Liver (tissue), 9 donors: Measurements from ENCODE around the gene RPS6KA5. TPM values are rescaled to one million over a fixed set of nuclear protein-coding genes. Genes with fewer than 3 reads are reported as not detected.

Experiments used
- DNase-seq: peaks from one replicate; pipeline ENCODE4 v3.0.0-alpha.2; 2017; ENCODE audit warnings: low spot score
- H3K27ac ChIP-seq, 2 donors: one replicate each; pipeline ENCODE4 v1.7.0; 2013; ENCODE audit warnings: inconsistent platforms in 2 of 2, low read length in 2 of 2, control low read depth in 1 of 2, low read depth in 1 of 2, mild to moderate bottlenecking in 1 of 2
- H3K27me3 ChIP-seq, 4 donors: one replicate each; pipeline versions ENCODE4 v1.6.1 to v1.7.0; 2013; ENCODE audit warnings: low read length in 3 of 4, inconsistent platforms in 1 of 4, mild to moderate bottlenecking in 1 of 4, moderate library complexity in 1 of 4; ENCODE audit not compliant: control insufficient read depth in 4 of 4, insufficient read depth in 4 of 4
- H3K36me3 ChIP-seq, 4 donors: one replicate each; pipeline versions ENCODE4 v1.6.1 to v1.7.0; 2013; ENCODE audit warnings: low read length in 3 of 4, mild to moderate bottlenecking in 3 of 4, low read depth in 1 of 4, moderate library complexity in 1 of 4; ENCODE audit not compliant: control insufficient read depth in 4 of 4, insufficient read depth in 3 of 4
- H3K4me1 ChIP-seq, 4 donors: one replicate each; pipeline versions ENCODE4 v1.6.1 to v1.7.0; 2013; ENCODE audit warnings: low read length in 3 of 4, mild to moderate bottlenecking in 3 of 4, moderate library complexity in 1 of 4; ENCODE audit not compliant: control insufficient read depth in 4 of 4, insufficient read depth in 4 of 4
- H3K4me3 ChIP-seq, 3 donors: one replicate each; pipeline versions ENCODE4 v1.6.1 to v1.7.0; 2013; ENCODE audit warnings: low read length in 3 of 3, control low read depth in 1 of 3, low read depth in 1 of 3, mild to moderate bottlenecking in 1 of 3
- H3K9ac ChIP-seq, 2 donors: one replicate each; pipeline ENCODE4 v1.7.0; 2013; ENCODE audit warnings: low read length in 2 of 2, mild to moderate bottlenecking in 2 of 2, moderate library complexity in 2 of 2, control low read depth in 1 of 2, low read depth in 1 of 2
- H3K9me3 ChIP-seq, 4 donors: one replicate each; pipeline versions ENCODE4 v1.6.1 to v1.7.0; 2013; ENCODE audit warnings: low read length in 3 of 4; ENCODE audit not compliant: control insufficient read depth in 4 of 4
- EGR1 ChIP-seq, 2 donors: IDR thresholded peaks; 2 replicates each; pipeline ENCODE4 v1.6.1; 2016 to 2018; ENCODE audit warnings: antibody characterized with exemption in 2 of 2, low read depth in 2 of 2
- FOXA1 ChIP-seq: IDR thresholded peaks from 2 replicates; pipeline ENCODE4 v1.6.1; 2016; ENCODE audit warnings: antibody characterized with exemption
- FOXA2 ChIP-seq: IDR thresholded peaks from 2 replicates; pipeline ENCODE4 v1.6.1; 2016; ENCODE audit warnings: antibody characterized with exemption
- GABPA ChIP-seq, 2 donors: IDR thresholded peaks in 1 of 2; conservative IDR thresholded peaks in 1 of 2; 2 replicates each; pipeline ENCODE4 v1.6.1; 2016; ENCODE audit warnings: antibody characterized with exemption in 2 of 2, mild to moderate bottlenecking in 1 of 2, moderate library complexity in 1 of 2
- HNF4A ChIP-seq, 2 donors: conservative IDR thresholded peaks; 2 replicates each; pipeline ENCODE4 v1.6.1; 2016; ENCODE audit warnings: antibody characterized with exemption in 2 of 2, mild to moderate bottlenecking in 2 of 2
- HNF4G ChIP-seq: IDR thresholded peaks from 2 replicates; pipeline ENCODE4 v1.6.1; 2016; ENCODE audit warnings: antibody characterized with exemption
- JUND ChIP-seq, 2 donors: IDR thresholded peaks; 2 replicates each; pipeline ENCODE4 v1.6.1; 2016; ENCODE audit warnings: antibody characterized with exemption in 2 of 2
- NR2F2 ChIP-seq: IDR thresholded peaks from 2 replicates; pipeline ENCODE4 v1.6.1; 2016; ENCODE audit warnings: antibody characterized with exemption
- RAD21 ChIP-seq, 2 donors: IDR thresholded peaks; 2 replicates each; pipeline ENCODE4 v1.6.1; 2016; ENCODE audit warnings: antibody characterized with exemption in 2 of 2, mild to moderate bottlenecking in 2 of 2
- REST ChIP-seq: IDR thresholded peaks from 2 replicates; pipeline ENCODE4 v1.6.1; 2016; ENCODE audit warnings: antibody characterized with exemption, mild to moderate bottlenecking
- RXRA ChIP-seq, 2 donors: IDR thresholded peaks; 2 replicates each; pipeline ENCODE4 v1.6.1; 2017 to 2018; ENCODE audit warnings: antibody characterized with exemption in 2 of 2, mild to moderate bottlenecking in 1 of 2
- SP1 ChIP-seq: IDR thresholded peaks from 2 replicates; pipeline ENCODE4 v1.6.1; 2018; ENCODE audit warnings: antibody characterized with exemption, mild to moderate bottlenecking
- TAF1 ChIP-seq: conservative IDR thresholded peaks from 2 replicates; pipeline ENCODE4 v1.6.1; 2016; ENCODE audit warnings: antibody characterized with exemption, mild to moderate bottlenecking
- ZBTB33 ChIP-seq: IDR thresholded peaks from 2 replicates; pipeline ENCODE4 v1.6.1; 2016; ENCODE audit warnings: antibody characterized with exemption
- WGBS: extraction: QIAGEN DNeasy Blood & Tissue Kit; methylation state at CpG from one replicate; pipeline ENCODE4 v1.1.7; 2013; 5-methylcytosine and 5-hydroxymethylcytosine counted together
- polyA plus RNA-seq, 2 donors: library from polyadenylated mRNA; stranded (reverse) in 1 of 2; unstranded in 1 of 2; fragments of 200-250 nt in 1 of 2; fragments of >200 nt in 1 of 2; fragmentation: Nextera tagmentation in 1 of 2; extraction: Ambion mirVana in 1 of 2; gene quantifications; one replicate each; pipeline versions ENCODE4 v1.2.1 to v1.2.3, GENCODE V29; 2013 to 2015
- total RNA-seq, 2 donors: library from RNA; depleted of rRNA; stranded (reverse); fragments of >200 nt; gene quantifications; one replicate each; pipeline ENCODE4 v1.2.3, GENCODE V29; 2014
- TF ChIP-seq, protein P1 (sequence below): IDR thresholded peaks from 2 replicates; pipeline ENCODE4 v1.6.1; 2016; ENCODE audit warnings: antibody characterized with exemption
- TF ChIP-seq, protein P2 (sequence below): fragments of 150-350 bp; IDR thresholded peaks from 2 replicates; pipeline ENCODE4 v1.5.1; 2017; ENCODE audit warnings: improper control_type of control experiment, low read depth, low read length; ENCODE audit not compliant: missing input control
- TF ChIP-seq, protein P3 (sequence below): IDR thresholded peaks from 2 replicates; pipeline ENCODE4 v1.6.1; 2016; ENCODE audit warnings: antibody characterized with exemption
- donor health status: healthy.
- donor health status: healthy.
- donor health status: healthy.
- donor health status: healthy.
- donor health status: healthy.

RPS6KA5 gene
- total and polyA plus RNA-seq, 4 donors, result 0.52 to 2.3 (median 1.3) TPM

GRCh38 chr14:90976101-90976500 is 84.3 kb downstream of the RPS6KA5 start:
- no peak overlapping the region for H3K9ac ChIP-seq
- WGBS, result 91% methylated on average over 3 of the region's 3 CpGs
- no peaks in the 10 kb centered on the region for H3K9me3 ChIP-seq
- no peak overlapping the region for H3K4me3 ChIP-seq
- TF ChIP-seq FOXA1 (no peak), HNF4A (conservative IDR thresholded peaks at IDR 0.05) (no peak), SP1 (no peak), ZBTB33 (no peak), HNF4G (no peak), NR2F2 (no peak), RXRA (IDR thresholded peaks at IDR 0.05) (no peak), JUND (IDR thresholded peaks at IDR 0.05) (no peak), RAD21 (IDR thresholded peaks at IDR 0.05) (no peak)
- TF ChIP-seq, protein P1, sequence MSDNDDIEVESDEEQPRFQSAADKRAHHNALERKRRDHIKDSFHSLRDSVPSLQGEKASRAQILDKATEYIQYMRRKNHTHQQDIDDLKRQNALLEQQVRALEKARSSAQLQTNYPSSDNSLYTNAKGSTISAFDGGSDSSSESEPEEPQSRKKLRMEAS, result no peak
- H3K27me3 ChIP-seq, result no peaks in the 10 kb centered on the region
- H3K27ac ChIP-seq, result no peak overlapping the region
- H3K36me3 ChIP-seq, result no peaks in the 10 kb centered on the region
- no peaks in the 10 kb centered on the region for H3K4me1 ChIP-seq
- DNase-seq, result no peak

GRCh38 chr14:90971687-90972086 is 88.8 kb downstream of the RPS6KA5 start:
- Histone ChIP-seq H3K4me3 (no peak overlapping the region), H3K9ac (no peak overlapping the region), H3K9me3 (peaks cover 0 to 3% (median under 1%) of the 10 kb centered on the region in 4 donors), H3K27ac (no peak overlapping the region), H3K4me1 (no peaks in the 10 kb centered on the region), H3K36me3 (no peaks in the 10 kb centered on the region), H3K27me3 (no peaks in the 10 kb centered on the region)
- no peak for DNase-seq
- TF ChIP-seq, protein P1, result no peak
- TF ChIP-seq ZBTB33 (no peak), FOXA1 (no peak), GABPA (IDR thresholded peaks at IDR 0.05 in 1 of 2, conservative IDR thresholded peaks at IDR 0.05 in 1 of 2) (no peak), EGR1 (IDR thresholded peaks at IDR 0.05; ENCODE audit: low read depth in 2 of 2) (no peak), HNF4G (no peak), HNF4A (conservative IDR thresholded peaks at IDR 0.05) (no peak), FOXA2 (no peak), REST (no peak), RXRA (IDR thresholded peaks at IDR 0.05) (no peak), RAD21 (IDR thresholded peaks at IDR 0.05) (no peak), TAF1 (no peak)
- TF ChIP-seq, protein P2, sequence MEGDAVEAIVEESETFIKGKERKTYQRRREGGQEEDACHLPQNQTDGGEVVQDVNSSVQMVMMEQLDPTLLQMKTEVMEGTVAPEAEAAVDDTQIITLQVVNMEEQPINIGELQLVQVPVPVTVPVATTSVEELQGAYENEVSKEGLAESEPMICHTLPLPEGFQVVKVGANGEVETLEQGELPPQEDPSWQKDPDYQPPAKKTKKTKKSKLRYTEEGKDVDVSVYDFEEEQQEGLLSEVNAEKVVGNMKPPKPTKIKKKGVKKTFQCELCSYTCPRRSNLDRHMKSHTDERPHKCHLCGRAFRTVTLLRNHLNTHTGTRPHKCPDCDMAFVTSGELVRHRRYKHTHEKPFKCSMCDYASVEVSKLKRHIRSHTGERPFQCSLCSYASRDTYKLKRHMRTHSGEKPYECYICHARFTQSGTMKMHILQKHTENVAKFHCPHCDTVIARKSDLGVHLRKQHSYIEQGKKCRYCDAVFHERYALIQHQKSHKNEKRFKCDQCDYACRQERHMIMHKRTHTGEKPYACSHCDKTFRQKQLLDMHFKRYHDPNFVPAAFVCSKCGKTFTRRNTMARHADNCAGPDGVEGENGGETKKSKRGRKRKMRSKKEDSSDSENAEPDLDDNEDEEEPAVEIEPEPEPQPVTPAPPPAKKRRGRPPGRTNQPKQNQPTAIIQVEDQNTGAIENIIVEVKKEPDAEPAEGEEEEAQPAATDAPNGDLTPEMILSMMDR, result no peak
- TF ChIP-seq, protein P3, sequence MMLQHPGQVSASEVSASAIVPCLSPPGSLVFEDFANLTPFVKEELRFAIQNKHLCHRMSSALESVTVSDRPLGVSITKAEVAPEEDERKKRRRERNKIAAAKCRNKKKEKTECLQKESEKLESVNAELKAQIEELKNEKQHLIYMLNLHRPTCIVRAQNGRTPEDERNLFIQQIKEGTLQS, result no peak
